GM12878 (cell line): ENCODE data around the gene MIA. TPM values are rescaled to one million over a fixed set of nuclear protein-coding genes. Genes with fewer than 3 reads are reported as not detected.

Experiments used
- ATAC-seq: fragments of 200-7000 bp; cut with Tn5 transposase; 3 replicates; pipeline ENCODE4 v1.9.1; 2020; ENCODE audit warnings: mild to moderate bottlenecking, moderate library complexity
- BruUV-seq: library from RNA; stranded (reverse); fragments of 400-500 nt; replicated peaks from 2 replicates; lab custom pipeline; 2021; lab: Mats Ljungman, UMichigan
- CTCF ChIA-PET: fragments of 300-600 bp; sonication (Branson Sonifier 250); formaldehyde crosslinking; extraction: SDS; loops from one replicate; lab custom pipeline; 2021; ENCODE audit warnings: inconsistent platforms; lab: Yijun Ruan, JAX
- POLR2A ChIA-PET: fragments of 350-600 bp; formaldehyde crosslinking; extraction: SDS; loops from one replicate; lab custom pipeline; 2021; ENCODE audit warnings: inconsistent platforms; lab: Charles Lee
- RAD21 ChIA-PET: fragments of 300-600 bp; sonication (Branson Sonifier 250); formaldehyde crosslinking; loops from one replicate; lab custom pipeline; 2023; ENCODE audit warnings: antibody characterized with exemption; ENCODE audit not compliant: unreplicated experiment; lab: Charles Lee
- SMC1A ChIA-PET: fragments of 300-600 bp; sonication (Branson Sonifier 250); formaldehyde crosslinking; loops from one replicate; lab custom pipeline; 2023; ENCODE audit not compliant: unreplicated experiment, uncharacterized antibody; lab: Charles Lee
- DNase-seq: peaks from one replicate; pipeline ENCODE4 v3.0.0-alpha.2; 2011; ENCODE audit warnings: low read depth, low spot score
- FAIRE-seq: peaks from 3 replicates; lab custom pipeline; 2011; peaks lifted over from hg19 to GRCh38; lab: Jason Lieb, UNC
- H2AFZ ChIP-seq: 2 replicates; pipeline ENCODE4 v1.6.0; 2011; ENCODE audit warnings: low read depth, low read length, control low read depth; ENCODE audit not compliant: control insufficient read depth
- H3K27ac ChIP-seq: 2 replicates; pipeline ENCODE4 v1.5.1; 2011; ENCODE audit warnings: control low read depth; ENCODE audit not compliant: control insufficient read depth, insufficient read depth
- H3K27me3 ChIP-seq, 2 experiments: replicated peaks in 1 of 2; 2 replicates each; pipeline versions ENCODE4 v1.6.0 to v1.6.1; 2011; ENCODE audit warnings: low read length in 1 of 2; ENCODE audit not compliant: control insufficient read depth in 2 of 2, insufficient read depth in 2 of 2
- H3K36me3 ChIP-seq, 2 experiments: 2 replicates each; pipeline ENCODE4 v1.5.1; 2011; ENCODE audit warnings: low read length in 1 of 2; ENCODE audit not compliant: control insufficient read depth in 2 of 2, insufficient read depth in 2 of 2
- H3K4me1 ChIP-seq: 2 replicates; pipeline ENCODE4 v1.6.1; 2011; ENCODE audit warnings: mild to moderate bottlenecking, low read length, moderate library complexity, mixed read lengths; ENCODE audit not compliant: control insufficient read depth, insufficient read depth
- H3K4me2 ChIP-seq: 2 replicates; pipeline ENCODE4 v1.6.0; 2011; ENCODE audit warnings: control low read depth; ENCODE audit not compliant: control insufficient read depth, insufficient read depth
- H3K4me3 ChIP-seq: fragments of 200-600 bp; sonication (generic); 2 replicates; pipeline ENCODE4 v1.5.1; 2016
- H3K79me2 ChIP-seq: 2 replicates; pipeline ENCODE4 v1.6.0; 2011; ENCODE audit warnings: low read length; ENCODE audit not compliant: control insufficient read depth, insufficient read depth
- H3K9ac ChIP-seq: 2 replicates; pipeline ENCODE4 v1.8.0; 2011; ENCODE audit warnings: low read length, control low read depth, mixed read lengths; ENCODE audit not compliant: control insufficient read depth, insufficient read depth
- H3K9me3 ChIP-seq: replicated peaks from 3 replicates; pipeline ENCODE4 v1.5.1; 2011; ENCODE audit warnings: mild to moderate bottlenecking, low read length; ENCODE audit not compliant: control insufficient read depth, insufficient read depth
- H4K20me1 ChIP-seq: 2 replicates; pipeline ENCODE4 v1.6.0; 2011; ENCODE audit not compliant: control insufficient read depth, insufficient read depth
- BACH1 ChIP-seq: fragments of 450-650 bp; IDR thresholded peaks from 2 replicates; pipeline ENCODE4 v1.6.1; 2017; ENCODE audit warnings: mild to moderate bottlenecking, borderline replicate concordance
- BCL11A ChIP-seq: IDR thresholded peaks from 2 replicates; pipeline ENCODE4 v1.6.1; 2011; ENCODE audit warnings: low read depth, low read length
- CBX5 ChIP-seq: sonication (generic); IDR thresholded peaks from 2 replicates; pipeline ENCODE4 v1.6.1; 2016; ENCODE audit warnings: low read depth, moderate library complexity, mild to moderate bottlenecking, inconsistent platforms
- CHD1 ChIP-seq: IDR thresholded peaks from 2 replicates; pipeline ENCODE4 v1.6.1; 2012; ENCODE audit warnings: low read depth, low read length, improper control_type of control experiment
- EED ChIP-seq: sonication (generic); IDR thresholded peaks from 2 replicates; pipeline ENCODE4 v1.6.1; 2016; ENCODE audit warnings: antibody characterized with exemption, low read depth
- HCFC1 ChIP-seq: fragments of 150-350 bp; IDR thresholded peaks from 2 replicates; pipeline ENCODE4 v1.6.1; 2014; ENCODE audit warnings: low read length
- NFYA ChIP-seq: IDR thresholded peaks from 2 replicates; pipeline ENCODE4 v1.6.1; 2011; ENCODE audit warnings: low read depth, mild to moderate bottlenecking, low read length, improper control_type of control experiment, borderline replicate concordance
- NRF1 ChIP-seq: conservative IDR thresholded peaks from 2 replicates; pipeline ENCODE4 v1.6.1; 2011; ENCODE audit warnings: mild to moderate bottlenecking, low read depth, low read length, improper control_type of control experiment
- PML ChIP-seq: IDR thresholded peaks from 2 replicates; pipeline ENCODE4 v1.6.1; 2012; ENCODE audit warnings: low read length, inconsistent platforms
- POLR2A ChIP-seq: IDR thresholded peaks from 2 replicates; pipeline ENCODE4 v1.6.1; 2011; ENCODE audit warnings: low read depth, mild to moderate bottlenecking, low read length
- SIX5 ChIP-seq: IDR thresholded peaks from 2 replicates; pipeline ENCODE4 v1.6.1; 2011; ENCODE audit warnings: mild to moderate bottlenecking, low read depth, low read length, moderate library complexity; ENCODE audit not compliant: severe bottlenecking
- SREBF2 ChIP-seq: IDR thresholded peaks from 2 replicates; pipeline ENCODE4 v1.6.1; 2012; ENCODE audit warnings: mild to moderate bottlenecking, low read length
- TCF3 ChIP-seq: IDR thresholded peaks from 2 replicates; pipeline ENCODE4 v1.6.1; 2012; ENCODE audit warnings: low read depth, mild to moderate bottlenecking, low read length, borderline replicate concordance; ENCODE audit not compliant: insufficient read depth
- ZNF207 ChIP-seq: fragments of 450-650 bp; IDR thresholded peaks from 2 replicates; pipeline ENCODE4 v1.6.1; 2014; ENCODE audit warnings: antibody characterized with exemption, mild to moderate bottlenecking, borderline replicate concordance
- WGBS: methylation state at CpG from one replicate; pipeline ENCODE4 v1.1.6; 2016; ENCODE audit warnings: low lambda C conversion rate; ENCODE audit not compliant: insufficient replicate concordance, insufficient coverage; ENCODE audit errors: missing lambda C conversion rate; 5-methylcytosine and 5-hydroxymethylcytosine counted together
- in situ Hi-C: fragments of 300-500 bp; cut with MboI; formaldehyde crosslinking; loops from 9 replicates; pipeline ENCODE4 v1.14.3; 2018; ENCODE audit warnings: mixed read lengths
- intact Hi-C: fragments of 100-400 bp; cut with micrococcal nuclease; formaldehyde crosslinking; loops from one replicate; pipeline ENCODE4 v1.14.2; 2022; ENCODE audit not compliant: unreplicated experiment
- polyA plus RNA-seq, 11 experiments: library from polyadenylated mRNA; depleted of rRNA in 4 of 11; unstranded in 6 of 11; stranded (reverse) in 5 of 11; fragments of >200 nt; fragmentation: Nextera tagmentation in 4 of 11; fragmentation: Illumina TruSeq in 1 of 11; extraction: Ambion mirVana in 4 of 11; extraction: Trizol in 1 of 11; gene quantifications; 1 replicate in 1 of 11; 2 replicates in 10 of 11; pipeline versions ENCODE4 v1.2.1 to v1.2.3, GENCODE V29; 2011 to 2016; ENCODE audit warnings: inconsistent platforms in 2 of 11, missing spikeins in 2 of 11, low read depth in 1 of 11
- total RNA-seq, 4 experiments: library from RNA; depleted of rRNA in 3 of 4; stranded (reverse); fragments of >200 nt in 3 of 4; fragmentation: Illumina TruSeq in 1 of 4; extraction: Trizol in 1 of 4; gene quantifications; 2 replicates each; pipeline versions ENCODE4 v1.2.1 to v1.2.3, GENCODE V29; 2013 to 2021
- TF ChIP-seq, protein P1 (sequence below): fragments of 150-350 bp; IDR thresholded peaks from 2 replicates; pipeline ENCODE4 v1.6.1; 2014; ENCODE audit warnings: mild to moderate bottlenecking, low read depth, low read length
- TF ChIP-seq, protein P2 (sequence below): IDR thresholded peaks from 2 replicates; pipeline ENCODE4 v1.6.1; 2011; ENCODE audit warnings: borderline replicate concordance, low read depth, mild to moderate bottlenecking, moderate library complexity, mixed read lengths, low read length; ENCODE audit not compliant: insufficient read depth; ENCODE audit errors: extremely low read length
- TF ChIP-seq, protein P3 (sequence below): fragments of 450-650 bp; IDR thresholded peaks from 2 replicates; pipeline ENCODE4 v1.6.1; 2016; ENCODE audit warnings: mild to moderate bottlenecking
- TF ChIP-seq, protein P4 (sequence below): fragments of 450-650 bp; IDR thresholded peaks from 2 replicates; pipeline ENCODE4 v1.6.1; 2016; ENCODE audit warnings: mild to moderate bottlenecking

Gene MIA
- total and polyA plus RNA-seq, 10 of the 15 experiments (the other 5 are each of a cell fraction or from before 2014, with no cell fraction given): 0.16 to 2.7 (median 1.4) TPM; not detected in 3

DNA sequence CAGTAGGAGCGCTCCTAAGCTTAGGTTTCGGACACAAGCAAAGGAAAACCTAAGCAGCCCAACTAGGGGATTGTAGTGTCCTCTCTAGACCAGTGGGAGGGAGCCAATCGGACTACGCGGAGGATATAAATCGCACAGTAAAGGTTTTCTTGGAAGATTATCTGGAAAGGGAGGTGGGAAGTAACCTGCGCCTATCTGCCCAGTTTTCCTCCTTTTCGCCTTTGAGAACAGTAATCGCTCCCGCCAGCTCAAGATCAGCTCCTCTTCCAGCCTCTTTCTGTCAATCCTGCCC, 2.3 kb downstream of the MIA start (continued):
- peak; percentile 88; the same call in 1 of the 2 replicates for TF ChIP-seq CHD1
- peak; percentile 28; the same call in 1 of the 2 replicates for TF ChIP-seq ZNF207
- TF ChIP-seq HCFC1: no peak; the same call in 1 of the 2 replicates
- peak; percentile 51; the same call in 1 of the 2 replicates for TF ChIP-seq NFYA
- TF ChIP-seq BCL11A: no peak
- no peak for TF ChIP-seq SIX5
- TF ChIP-seq POLR2A: no peak
- TF ChIP-seq, protein P1, sequence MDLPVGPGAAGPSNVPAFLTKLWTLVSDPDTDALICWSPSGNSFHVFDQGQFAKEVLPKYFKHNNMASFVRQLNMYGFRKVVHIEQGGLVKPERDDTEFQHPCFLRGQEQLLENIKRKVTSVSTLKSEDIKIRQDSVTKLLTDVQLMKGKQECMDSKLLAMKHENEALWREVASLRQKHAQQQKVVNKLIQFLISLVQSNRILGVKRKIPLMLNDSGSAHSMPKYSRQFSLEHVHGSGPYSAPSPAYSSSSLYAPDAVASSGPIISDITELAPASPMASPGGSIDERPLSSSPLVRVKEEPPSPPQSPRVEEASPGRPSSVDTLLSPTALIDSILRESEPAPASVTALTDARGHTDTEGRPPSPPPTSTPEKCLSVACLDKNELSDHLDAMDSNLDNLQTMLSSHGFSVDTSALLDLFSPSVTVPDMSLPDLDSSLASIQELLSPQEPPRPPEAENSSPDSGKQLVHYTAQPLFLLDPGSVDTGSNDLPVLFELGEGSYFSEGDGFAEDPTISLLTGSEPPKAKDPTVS: no peak
- TF ChIP-seq BACH1: peak; percentile 30; the same call in 1 of the 2 replicates
- peak; percentile 93 for TF ChIP-seq PML
- TF ChIP-seq EED: no peak
- TF ChIP-seq SREBF2: no peak

DNA sequence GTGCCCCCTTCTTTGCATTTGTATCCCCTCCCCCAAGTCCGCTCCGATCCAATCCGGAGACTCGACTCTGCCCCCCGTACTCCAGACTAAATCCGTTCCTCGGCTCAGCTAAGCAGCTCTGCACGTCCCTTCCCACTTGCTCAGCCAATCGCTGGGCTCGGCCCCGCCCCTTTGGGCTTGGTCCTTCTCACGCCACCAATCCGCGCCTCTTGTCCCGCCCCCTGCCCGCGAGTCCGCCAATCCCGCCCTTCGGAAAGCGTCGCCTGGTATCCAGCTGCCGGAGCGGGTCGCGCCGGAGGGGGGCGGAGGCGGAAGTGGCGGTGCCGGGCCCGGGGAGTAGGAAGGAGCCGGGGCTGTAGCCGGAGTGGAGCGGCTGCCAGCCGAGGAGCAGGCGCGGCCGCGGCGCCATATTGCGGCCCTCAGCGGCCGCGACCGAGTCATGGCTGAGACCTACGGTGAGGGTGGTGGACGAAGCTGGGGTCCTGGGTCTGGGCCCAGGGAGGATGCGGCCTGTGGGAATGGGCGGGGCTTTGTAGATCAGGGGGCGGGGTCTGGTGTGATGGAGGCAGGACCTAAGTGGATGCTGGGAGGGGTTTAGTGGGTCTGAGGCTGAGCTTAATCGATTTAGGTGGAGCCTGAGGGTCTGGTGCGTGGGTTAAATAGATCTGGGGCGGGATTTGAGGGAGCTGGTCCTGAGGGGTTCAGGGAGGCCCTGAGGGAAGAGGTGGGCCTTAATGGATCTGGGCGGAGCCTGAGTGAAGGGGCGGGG, 2.8 kb downstream of the MIA start, which contains the start of gene RAB4B:
Gene RAB4B, plus strand, starts transcription at position 311 of the 769 bp plus-strand sequence. Its CDS starts 129 bp downstream, at position 440.
- H3K79me2 ChIP-seq: peaks cover 11% of the 10 kb centered on the region
- no peaks in the 10 kb centered on the region for H3K9me3 ChIP-seq
- H3K36me3 ChIP-seq: no peaks in the 10 kb centered on the region
- WGBS: 2% methylated on average over 56 of the region's 56 CpGs
- ChIA-PET POLR2A (interaction anchor here (0.6 to 8.1 kb wide), 31 partner anchors 9 to 1465 kb away, joined by 3 to 331 read pairs (median 7); partner anchors contain the start of genes ACTMAP, B9D2, COQ8B and EGLN2), SMC1A (interaction anchor here (0.7 to 11.2 kb wide), 17 partner anchors 10 to 115 kb away, joined by 3 to 256 read pairs (median 7); partner anchors contain the start of genes ACTMAP, COQ8B, EGLN2 and ITPKC), RAD21 (interaction anchor here (0.9 to 7.6 kb wide), 18 partner anchors 9 to 485 kb away, joined by 3 to 291 read pairs (median 7); partner anchors contain the start of genes ACTMAP, C19orf47, COQ8B and EGLN2), CTCF (interaction anchor here (0.7 to 4.6 kb wide), 13 partner anchors 9 to 1104 kb away, joined by 3 to 72 read pairs (median 5); partner anchors contain the start of genes ACTMAP, COQ8B, EGLN2 and ITPKC)
- H3K27me3 ChIP-seq: no peaks in the 10 kb centered on the region
- peak; percentile 99 for DNase-seq
- intact Hi-C loops (loop anchor here (1.0 kb wide), 4 partner anchors 20 to 62 kb away; partner anchors contain the start of genes COQ8B and SNRPA), in situ Hi-C loops (no loop called here)
- peak; percentile 87 for ATAC-seq
- peak within 1 kb of the TSS; percentile 88 for H2AFZ ChIP-seq
- peak within 1 kb of the TSS; percentile 84 for H3K4me2 ChIP-seq
- peaks cover 39% of the 10 kb centered on the region for H3K4me1 ChIP-seq
- peak; percentile 91 for FAIRE-seq
- peak within 1 kb of the TSS; percentile 100 for H3K27ac ChIP-seq
- no peaks in the 10 kb centered on the region for H4K20me1 ChIP-seq
- BruUV-seq: no TSS peak
- H3K9ac ChIP-seq: peak within 1 kb of the TSS; percentile 96
- peak within 1 kb of the TSS; percentile 70 for H3K4me3 ChIP-seq
- TF ChIP-seq, protein P2, sequence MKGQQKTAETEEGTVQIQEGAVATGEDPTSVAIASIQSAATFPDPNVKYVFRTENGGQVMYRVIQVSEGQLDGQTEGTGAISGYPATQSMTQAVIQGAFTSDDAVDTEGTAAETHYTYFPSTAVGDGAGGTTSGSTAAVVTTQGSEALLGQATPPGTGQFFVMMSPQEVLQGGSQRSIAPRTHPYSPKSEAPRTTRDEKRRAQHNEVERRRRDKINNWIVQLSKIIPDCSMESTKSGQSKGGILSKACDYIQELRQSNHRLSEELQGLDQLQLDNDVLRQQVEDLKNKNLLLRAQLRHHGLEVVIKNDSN: no peak
- TF ChIP-seq, protein P3, sequence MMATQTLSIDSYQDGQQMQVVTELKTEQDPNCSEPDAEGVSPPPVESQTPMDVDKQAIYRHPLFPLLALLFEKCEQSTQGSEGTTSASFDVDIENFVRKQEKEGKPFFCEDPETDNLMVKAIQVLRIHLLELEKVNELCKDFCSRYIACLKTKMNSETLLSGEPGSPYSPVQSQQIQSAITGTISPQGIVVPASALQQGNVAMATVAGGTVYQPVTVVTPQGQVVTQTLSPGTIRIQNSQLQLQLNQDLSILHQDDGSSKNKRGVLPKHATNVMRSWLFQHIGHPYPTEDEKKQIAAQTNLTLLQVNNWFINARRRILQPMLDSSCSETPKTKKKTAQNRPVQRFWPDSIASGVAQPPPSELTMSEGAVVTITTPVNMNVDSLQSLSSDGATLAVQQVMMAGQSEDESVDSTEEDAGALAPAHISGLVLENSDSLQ: peak; percentile 95
- TF ChIP-seq CHD1: 0 out of 2 replicates have a peak, but pooled peaks have one; percentile 14
- TF ChIP-seq TCF3: peak; percentile 79; the same call in 1 of the 2 replicates
- TF ChIP-seq, protein P4, sequence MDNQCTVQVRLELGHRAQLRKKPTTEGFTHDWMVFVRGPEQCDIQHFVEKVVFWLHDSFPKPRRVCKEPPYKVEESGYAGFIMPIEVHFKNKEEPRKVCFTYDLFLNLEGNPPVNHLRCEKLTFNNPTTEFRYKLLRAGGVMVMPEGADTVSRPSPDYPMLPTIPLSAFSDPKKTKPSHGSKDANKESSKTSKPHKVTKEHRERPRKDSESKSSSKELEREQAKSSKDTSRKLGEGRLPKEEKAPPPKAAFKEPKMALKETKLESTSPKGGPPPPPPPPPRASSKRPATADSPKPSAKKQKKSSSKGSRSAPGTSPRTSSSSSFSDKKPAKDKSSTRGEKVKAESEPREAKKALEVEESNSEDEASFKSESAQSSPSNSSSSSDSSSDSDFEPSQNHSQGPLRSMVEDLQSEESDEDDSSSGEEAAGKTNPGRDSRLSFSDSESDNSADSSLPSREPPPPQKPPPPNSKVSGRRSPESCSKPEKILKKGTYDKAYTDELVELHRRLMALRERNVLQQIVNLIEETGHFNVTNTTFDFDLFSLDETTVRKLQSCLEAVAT: no peak
- TF ChIP-seq NRF1: no peak
- TF ChIP-seq CBX5: no peak
